ENCODE data around the gene ETFDH. TPM values are rescaled to one million over a fixed set of nuclear protein-coding genes. Genes with fewer than 3 reads are reported as not detected.
"Not testable (repeated sequence)": the region's sequence is repeated elsewhere in the genome, so short reads cannot be mapped to it uniquely, and the experiment has no call there.

The ETFDH gene
- total and polyA plus RNA-seq, 7 experiments from 2014 or later: 6.5 to 25.8 (median 13.4) TPM

GRCh38 chr4:158644760-158645159, 27.3 kb upstream of the ETFDH start:
- no peak overlapping the region for H3K27ac Mint-ChIP-seq
- Histone ChIP-seq H3K27ac (ENCODE audit: low read depth, low read length) (no peak overlapping the region), H3K4me3 (ENCODE audit: low read length) (no peak overlapping the region), H3K4me1 (ENCODE audit: control insufficient read depth in 2 of 2, insufficient read depth in 2 of 2, low read length in 2 of 2) (no peaks in the 10 kb centered on the region), H3K27me3 (ENCODE audit: control insufficient read depth in 2 of 2, insufficient read depth in 2 of 2, low read length in 2 of 2) (no peaks in the 10 kb centered on the region), H3K9me3 (ENCODE audit: control insufficient read depth in 2 of 3, low read length in 3 of 3) (no peaks in the 10 kb centered on the region), H3K36me3 (ENCODE audit: control insufficient read depth in 2 of 3, insufficient read depth in 3 of 3, low read length in 3 of 3) (no peaks in the 10 kb centered on the region)
- no peaks in the 10 kb centered on the region for H3K4me1 Mint-ChIP-seq
- DNase-seq: no peak
- intact Hi-C loops (cut with micrococcal nuclease): no loop called here
- no peak overlapping the region for H3K4me3 Mint-ChIP-seq
- POLR2A ChIA-PET: no interaction called here
- peaks cover 15 to 37% (median 19%) of the 10 kb centered on the region in 5 donors for H3K27me3 Mint-ChIP-seq
- peaks cover 0 to 4% (median 0%) of the 10 kb centered on the region in 5 donors for H3K36me3 Mint-ChIP-seq
- CTCF ChIA-PET: no interaction called here
- ATAC-seq: no peak
- peaks cover 0 to 1% (median 0%) of the 10 kb centered on the region in 11 donors for H3K9me3 Mint-ChIP-seq

- POLR2A ChIA-PET: no interaction called here
- Mint-ChIP-seq H3K4me1 (peaks cover 0 to 11% (median 6%) of the 10 kb centered on the region in 7 donors), H3K36me3 (no peaks in the 10 kb centered on the region), H3K4me3 (no peak overlapping the region), H3K27me3 (peaks cover 0 to 25% (median 17%) of the 10 kb centered on the region in 5 donors), H3K9me3 (peaks cover 0 to 1% (median 0%) of the 10 kb centered on the region in 11 donors), H3K27ac (no peak overlapping the region)
- CTCF ChIA-PET: no interaction called here
- Histone ChIP-seq H3K9me3 (ENCODE audit: control insufficient read depth in 2 of 3, low read length in 3 of 3) (no peaks in the 10 kb centered on the region), H3K36me3 (ENCODE audit: control insufficient read depth in 2 of 3, insufficient read depth in 3 of 3, low read length in 3 of 3) (no peaks in the 10 kb centered on the region), H3K27ac (ENCODE audit: low read depth, low read length) (no peak overlapping the region), H3K4me3 (ENCODE audit: low read length) (no peak overlapping the region), H3K4me1 (ENCODE audit: control insufficient read depth in 2 of 2, insufficient read depth in 2 of 2, low read length in 2 of 2) (no peaks in the 10 kb centered on the region), H3K27me3 (ENCODE audit: control insufficient read depth in 2 of 2, insufficient read depth in 2 of 2, low read length in 2 of 2) (no peaks in the 10 kb centered on the region)
- no peak for ATAC-seq
- DNase-seq: no peak
- intact Hi-C loops (cut with micrococcal nuclease): no loop called here
Measured at GRCh38 chr4:158649111-158649680, 22.9 kb upstream of the ETFDH start.

GRCh38 chr4:158652920-158653319, 19.2 kb upstream of the ETFDH start:
- H3K4me3 Mint-ChIP-seq: peak overlapping the region in 9 of 10 donors; percentile 31 to 77 (median 64)
- ChIA-PET POLR2A (no interaction called here), CTCF (no interaction called here)
- peaks cover 0 to 4% (median 2%) of the 10 kb centered on the region in 5 donors for H3K27me3 Mint-ChIP-seq
- H3K4me1 Mint-ChIP-seq: peaks cover 0 to 11% (median 6%) of the 10 kb centered on the region in 7 donors
- H3K9me3 Mint-ChIP-seq: no peaks in the 10 kb centered on the region
- Histone ChIP-seq H3K4me3 (ENCODE audit: low read length) (no peak overlapping the region), H3K36me3 (ENCODE audit: control insufficient read depth in 2 of 3, insufficient read depth in 3 of 3, low read length in 3 of 3) (no peaks in the 10 kb centered on the region), H3K4me1 (ENCODE audit: control insufficient read depth in 2 of 2, insufficient read depth in 2 of 2, low read length in 2 of 2) (no peaks in the 10 kb centered on the region), H3K9me3 (ENCODE audit: control insufficient read depth in 2 of 3, low read length in 3 of 3) (no peaks in the 10 kb centered on the region), H3K27me3 (ENCODE audit: control insufficient read depth in 2 of 2, insufficient read depth in 2 of 2, low read length in 2 of 2) (no peaks in the 10 kb centered on the region), H3K27ac (ENCODE audit: low read depth, low read length) (no peak overlapping the region)
- no peak for DNase-seq
- no peaks in the 10 kb centered on the region for H3K36me3 Mint-ChIP-seq
- intact Hi-C loops (cut with micrococcal nuclease): loop anchor here in 1 of 2 donors (1.0 kb wide), 1 partner anchor 18 kb away; the partner anchor contains the start of gene C4orf46
- H3K27ac Mint-ChIP-seq: peak overlapping the region in 7 of 9 donors; percentile 10 to 80 (median 50)
- ATAC-seq: no peak

- no peaks in the 10 kb centered on the region for H3K9me3 ChIP-seq (ENCODE audit: control insufficient read depth in 2 of 3, low read length in 3 of 3)
- no peaks in the 10 kb centered on the region for H3K4me1 ChIP-seq (ENCODE audit: control insufficient read depth in 2 of 2, insufficient read depth in 2 of 2, low read length in 2 of 2)
- H3K4me1 Mint-ChIP-seq: peaks cover 0 to 11% (median 6%) of the 10 kb centered on the region in 7 donors
- CTCF ChIA-PET: no interaction called here
- no peak overlapping the region for H3K27ac Mint-ChIP-seq
- H3K27me3 Mint-ChIP-seq: peaks cover 0 to 13% (median 6%) of the 10 kb centered on the region in 5 donors
- intact Hi-C loops (cut with micrococcal nuclease): no loop called here
- no peaks in the 10 kb centered on the region for H3K9me3 Mint-ChIP-seq
- no peak overlapping the region for H3K4me3 ChIP-seq (ENCODE audit: low read length)
- H3K27ac ChIP-seq (ENCODE audit: low read depth, low read length): no peak overlapping the region
- POLR2A ChIA-PET: no interaction called here
- ATAC-seq (no peak), DNase-seq (no peak)
- no peaks in the 10 kb centered on the region for H3K27me3 ChIP-seq (ENCODE audit: control insufficient read depth in 2 of 2, insufficient read depth in 2 of 2, low read length in 2 of 2)
- no peak overlapping the region for H3K4me3 Mint-ChIP-seq
- H3K36me3 Mint-ChIP-seq: no peaks in the 10 kb centered on the region
- H3K36me3 ChIP-seq (ENCODE audit: control insufficient read depth in 2 of 3, insufficient read depth in 3 of 3, low read length in 3 of 3): no peaks in the 10 kb centered on the region
Measured at GRCh38 chr4:158656439-158656838, 15.7 kb upstream of the ETFDH start.

- no peak overlapping the region for H3K27ac Mint-ChIP-seq
- DNase-seq (no peak), ATAC-seq (no peak)
- H3K4me1 ChIP-seq (ENCODE audit: control insufficient read depth in 2 of 2, insufficient read depth in 2 of 2, low read length in 2 of 2): no peaks in the 10 kb centered on the region
- H3K36me3 Mint-ChIP-seq: no peaks in the 10 kb centered on the region
- peaks cover 0 to 13% (median 6%) of the 10 kb centered on the region in 5 donors for H3K27me3 Mint-ChIP-seq
- H3K4me3 ChIP-seq (ENCODE audit: low read length): no peak overlapping the region
- no peaks in the 10 kb centered on the region for H3K9me3 ChIP-seq (ENCODE audit: control insufficient read depth in 2 of 3, low read length in 3 of 3)
- H3K27me3 ChIP-seq (ENCODE audit: control insufficient read depth in 2 of 2, insufficient read depth in 2 of 2, low read length in 2 of 2): no peaks in the 10 kb centered on the region
- no peak overlapping the region for H3K4me3 Mint-ChIP-seq
- peaks cover 0 to 9% (median 6%) of the 10 kb centered on the region in 7 donors for H3K4me1 Mint-ChIP-seq
- intact Hi-C loops (cut with micrococcal nuclease): no loop called here
- no peak overlapping the region for H3K27ac ChIP-seq (ENCODE audit: low read depth, low read length)
- CTCF ChIA-PET: no interaction called here
- H3K36me3 ChIP-seq (ENCODE audit: control insufficient read depth in 2 of 3, insufficient read depth in 3 of 3, low read length in 3 of 3): no peaks in the 10 kb centered on the region
- no peaks in the 10 kb centered on the region for H3K9me3 Mint-ChIP-seq
- POLR2A ChIA-PET: no interaction called here
Measured at GRCh38 chr4:158657291-158657690, 14.8 kb upstream of the ETFDH start.

GRCh38 chr4:158663255-158663654, 8.8 kb upstream of the ETFDH start:
- H3K27me3 Mint-ChIP-seq; H3K27ac ChIP-seq (ENCODE audit: low read depth, low read length); H3K4me1 ChIP-seq (ENCODE audit: control insufficient read depth in 2 of 2, insufficient read depth in 2 of 2, low read length in 2 of 2); H3K27me3 ChIP-seq (ENCODE audit: control insufficient read depth in 2 of 2, insufficient read depth in 2 of 2, low read length in 2 of 2); DNase-seq; POLR2A ChIA-PET; intact Hi-C loops (cut with micrococcal nuclease); CTCF ChIA-PET; ATAC-seq; H3K9me3 ChIP-seq (ENCODE audit: control insufficient read depth in 2 of 3, low read length in 3 of 3); H3K27ac Mint-ChIP-seq; H3K4me1 Mint-ChIP-seq; H3K36me3 ChIP-seq (ENCODE audit: control insufficient read depth in 2 of 3, insufficient read depth in 3 of 3, low read length in 3 of 3); H3K4me3 ChIP-seq (ENCODE audit: low read length); H3K4me3 Mint-ChIP-seq; H3K9me3 Mint-ChIP-seq: not testable (repeated sequence)
- H3K36me3 Mint-ChIP-seq: peaks cover 0 to 11% (median 0%) of the 10 kb centered on the region in 5 donors
